Keratinocyte (primary cell): ENCODE results near the gene YPEL4. TPM values are rescaled to one million over a fixed set of nuclear protein-coding genes. Genes with fewer than 3 reads are reported as not detected.
A peak's percentile ranks its signal among the peaks of the same experiment; 100 is the strongest.

Source experiments
- DNase-seq: peaks from one replicate; pipeline ENCODE4 v3.0.0-alpha.2; 2011; ENCODE audit warnings: low read depth, missing footprints, low spot score
- FAIRE-seq: peaks from 2 replicates; lab custom pipeline; 2011; peaks lifted over from hg19 to GRCh38; lab: Jason Lieb, UNC
- H2AFZ ChIP-seq: 2 replicates; pipeline ENCODE4 v1.6.0; 2012; ENCODE audit warnings: low read length, control low read depth, inconsistent platforms; ENCODE audit not compliant: control insufficient read depth
- H3K27ac ChIP-seq: 2 replicates; pipeline ENCODE4 v1.5.1; 2011; ENCODE audit warnings: low read length; ENCODE audit not compliant: control insufficient read depth, insufficient read depth
- H3K27me3 ChIP-seq: 3 replicates; pipeline ENCODE4 v1.6.0; 2011; ENCODE audit warnings: low read length; ENCODE audit not compliant: control insufficient read depth, insufficient read depth; ENCODE audit errors: extremely low read depth
- H3K36me3 ChIP-seq, 2 experiments: 2 replicates in 1 of 2; 3 replicates in 1 of 2; pipeline ENCODE4 v1.5.1; 2011; ENCODE audit warnings: low read length in 2 of 2, mild to moderate bottlenecking in 1 of 2; ENCODE audit not compliant: control insufficient read depth in 2 of 2, insufficient read depth in 2 of 2; ENCODE audit errors: extremely low read depth in 1 of 2
- H3K4me1 ChIP-seq: 3 replicates; pipeline ENCODE4 v1.5.1; 2011; ENCODE audit warnings: low read length; ENCODE audit not compliant: control insufficient read depth, insufficient read depth; ENCODE audit errors: extremely low read depth
- H3K4me2 ChIP-seq: 3 replicates; pipeline ENCODE4 v1.6.0; 2011; ENCODE audit warnings: low read depth, low read length; ENCODE audit not compliant: control insufficient read depth, insufficient read depth; ENCODE audit errors: extremely low read depth
- H3K4me3 ChIP-seq, 3 experiments: fragments of 200-600 bp in 1 of 3; sonication (generic) in 1 of 3; 2 replicates in 2 of 3; 3 replicates in 1 of 3; pipeline ENCODE4 v1.5.1; 2011 to 2016; ENCODE audit warnings: low read length in 3 of 3, mild to moderate bottlenecking in 3 of 3, control low read depth in 2 of 3, inconsistent platforms in 1 of 3, low read depth in 1 of 3, mixed read lengths in 1 of 3, mixed run types in 1 of 3, moderate library complexity in 1 of 3; ENCODE audit not compliant: control insufficient read depth in 2 of 3, insufficient read depth in 2 of 3; ENCODE audit errors: extremely low read depth in 1 of 3
- H3K79me2 ChIP-seq: 2 replicates; pipeline ENCODE4 v1.6.0; 2012; ENCODE audit warnings: low read length; ENCODE audit not compliant: control insufficient read depth, insufficient read depth
- H3K9ac ChIP-seq: 3 replicates; pipeline ENCODE4 v1.6.0; 2011; ENCODE audit warnings: low read length; ENCODE audit not compliant: control insufficient read depth, insufficient read depth; ENCODE audit errors: extremely low read depth
- H3K9me1 ChIP-seq: 3 replicates; pipeline ENCODE4 v1.6.0; 2011; ENCODE audit warnings: low read length; ENCODE audit not compliant: control insufficient read depth, insufficient read depth; ENCODE audit errors: extremely low read depth
- H3K9me3 ChIP-seq: 2 replicates; pipeline ENCODE4 v1.5.1; 2012; ENCODE audit warnings: low read depth, low read length; ENCODE audit not compliant: control insufficient read depth
- H4K20me1 ChIP-seq: 3 replicates; pipeline ENCODE4 v1.6.0; 2011; ENCODE audit warnings: low read length; ENCODE audit not compliant: control insufficient read depth, insufficient read depth; ENCODE audit errors: extremely low read depth
- EZH2 ChIP-seq: IDR thresholded peaks from one replicate; pipeline ENCODE4 v1.6.1; 2012; ENCODE audit warnings: inconsistent platforms, mild to moderate bottlenecking, low read length, moderate library complexity
- dilution Hi-C: fragments of 300-500 bp; cut with MboI; formaldehyde crosslinking; loops from one replicate; pipeline ENCODE4 v1.7.0; 2020; ENCODE audit warnings: low sequenced_read_pairs; ENCODE audit not compliant: extremely low pct_ligation_motif_present
- polyA plus RNA-seq, 5 experiments: library from polyadenylated mRNA; depleted of rRNA in 3 of 5; stranded (reverse) in 3 of 5; stranded (forward) in 1 of 5; unstranded in 1 of 5; fragments of >200 nt; gene quantifications; 1 replicate in 1 of 5; 2 replicates in 3 of 5; 3 replicates in 1 of 5; pipeline versions ENCODE4 v1.2.1 to v1.2.3, GENCODE V29; 2011 to 2012; ENCODE audit warnings: missing spikeins in 2 of 5, low read depth in 1 of 5, low replicate concordance in 1 of 5
- TF ChIP-seq, protein P1 (sequence below), 3 experiments: IDR thresholded peaks in 1 of 3; conservative IDR thresholded peaks in 1 of 3; optimal IDR thresholded peaks in 1 of 3; 2 replicates in 2 of 3; 3 replicates in 1 of 3; pipeline versions ENCODE3 to v1.5.1; 2011; ENCODE audit warnings: low read length in 3 of 3, mild to moderate bottlenecking in 3 of 3, moderate library complexity in 2 of 3, control low read depth in 1 of 3, inconsistent platforms in 1 of 3; ENCODE audit not compliant: insufficient read depth in 2 of 3; ENCODE audit errors: extremely low read depth in 1 of 3

The YPEL4 gene
- polyA plus RNA-seq, 1 donor (not counting 4 experiments of a cell fraction or from before 2014, with no cell fraction given): not detected

DNA sequence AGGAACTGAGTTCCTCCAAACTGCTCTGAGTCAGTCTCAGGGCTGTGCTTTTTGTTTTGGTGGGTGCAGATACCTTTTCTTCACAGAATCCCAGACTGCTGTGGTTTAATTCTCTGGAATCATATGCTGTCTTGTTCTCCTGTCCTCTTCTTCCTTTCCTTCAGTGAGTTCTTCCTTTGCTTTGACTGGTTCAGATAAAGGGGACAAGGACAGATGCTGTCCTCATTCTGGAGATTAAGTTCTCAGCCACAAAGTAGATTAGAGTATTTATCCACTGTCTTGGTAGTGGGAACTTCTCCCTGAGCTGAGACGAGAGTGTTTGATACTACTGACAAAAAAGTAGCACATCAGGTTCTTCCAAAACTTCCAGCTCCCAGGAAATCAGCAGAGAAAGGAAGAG, 31.5 kb upstream of the YPEL4 start:
- no peaks in the 10 kb centered on the region for H3K9me3 ChIP-seq
- H4K20me1 ChIP-seq: peaks cover 4% of the 10 kb centered on the region
- no peaks in the 10 kb centered on the region for H3K27me3 ChIP-seq
- dilution Hi-C loops: no loop called here
- H3K9me1 ChIP-seq: no peaks in the 10 kb centered on the region
- H3K4me2 ChIP-seq: peak overlapping the region; percentile 86
- H2AFZ ChIP-seq: no peak overlapping the region
- peaks cover 68% of the 10 kb centered on the region for H3K79me2 ChIP-seq
- peak overlapping the region; percentile 24 for H3K27ac ChIP-seq
- H3K4me1 ChIP-seq: peaks cover 22% of the 10 kb centered on the region
- H3K4me3 ChIP-seq: no peak overlapping the region
- no peak overlapping the region for H3K9ac ChIP-seq
- peaks cover 11 to 26% of the 10 kb centered on the region in 2 experiments for H3K36me3 ChIP-seq
- no peak for TF ChIP-seq EZH2
- TF ChIP-seq, protein P1, sequence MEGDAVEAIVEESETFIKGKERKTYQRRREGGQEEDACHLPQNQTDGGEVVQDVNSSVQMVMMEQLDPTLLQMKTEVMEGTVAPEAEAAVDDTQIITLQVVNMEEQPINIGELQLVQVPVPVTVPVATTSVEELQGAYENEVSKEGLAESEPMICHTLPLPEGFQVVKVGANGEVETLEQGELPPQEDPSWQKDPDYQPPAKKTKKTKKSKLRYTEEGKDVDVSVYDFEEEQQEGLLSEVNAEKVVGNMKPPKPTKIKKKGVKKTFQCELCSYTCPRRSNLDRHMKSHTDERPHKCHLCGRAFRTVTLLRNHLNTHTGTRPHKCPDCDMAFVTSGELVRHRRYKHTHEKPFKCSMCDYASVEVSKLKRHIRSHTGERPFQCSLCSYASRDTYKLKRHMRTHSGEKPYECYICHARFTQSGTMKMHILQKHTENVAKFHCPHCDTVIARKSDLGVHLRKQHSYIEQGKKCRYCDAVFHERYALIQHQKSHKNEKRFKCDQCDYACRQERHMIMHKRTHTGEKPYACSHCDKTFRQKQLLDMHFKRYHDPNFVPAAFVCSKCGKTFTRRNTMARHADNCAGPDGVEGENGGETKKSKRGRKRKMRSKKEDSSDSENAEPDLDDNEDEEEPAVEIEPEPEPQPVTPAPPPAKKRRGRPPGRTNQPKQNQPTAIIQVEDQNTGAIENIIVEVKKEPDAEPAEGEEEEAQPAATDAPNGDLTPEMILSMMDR (optimal IDR thresholded peaks at IDR 0.05 in 1 of 3, IDR thresholded peaks at IDR 0.05 in 1 of 3, conservative IDR thresholded peaks at IDR 0.05 in 1 of 3; ENCODE audit: extremely low read depth in 1 of 3, insufficient read depth in 2 of 3, low read length in 3 of 3): no peak
- FAIRE-seq (no peak), DNase-seq (no peak)

DNA sequence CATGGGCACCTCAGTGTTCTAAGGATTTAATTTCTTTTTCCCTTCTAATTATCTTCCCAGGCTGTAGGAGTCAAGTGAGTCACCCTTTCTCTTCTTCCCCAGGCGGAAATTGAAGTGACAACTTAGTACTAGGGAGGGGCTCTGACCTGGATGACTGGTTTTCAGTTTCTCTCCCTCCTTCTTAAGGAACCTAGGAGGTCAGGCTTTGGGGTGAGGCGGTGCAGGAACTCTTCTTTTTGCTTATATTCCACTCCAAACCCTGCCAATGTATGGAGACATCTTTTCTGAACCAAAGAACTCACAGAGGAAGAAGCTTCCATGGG, 30.8 kb upstream of the YPEL4 start:
- H3K4me2 ChIP-seq: peak overlapping the region; percentile 86
- no peak overlapping the region for H3K9ac ChIP-seq
- no peaks in the 10 kb centered on the region for H3K27me3 ChIP-seq
- no peaks in the 10 kb centered on the region for H3K9me1 ChIP-seq
- FAIRE-seq (peak; percentile 55), DNase-seq (no peak)
- peaks cover 71% of the 10 kb centered on the region for H3K79me2 ChIP-seq
- H4K20me1 ChIP-seq: peaks cover 4% of the 10 kb centered on the region
- peak overlapping the region in 1 of 3 experiments; percentile 28 for H3K4me3 ChIP-seq
- H3K36me3 ChIP-seq: peaks cover 9 to 28% of the 10 kb centered on the region in 2 experiments
- peak overlapping the region; percentile 81 for H3K27ac ChIP-seq
- no peaks in the 10 kb centered on the region for H3K9me3 ChIP-seq
- H3K4me1 ChIP-seq: peaks cover 22% of the 10 kb centered on the region
- H2AFZ ChIP-seq: no peak overlapping the region
- TF ChIP-seq, protein P1 (optimal IDR thresholded peaks at IDR 0.05 in 1 of 3, IDR thresholded peaks at IDR 0.05 in 1 of 3, conservative IDR thresholded peaks at IDR 0.05 in 1 of 3; ENCODE audit: extremely low read depth in 1 of 3, insufficient read depth in 2 of 3, low read length in 3 of 3): no peak
- no peak for TF ChIP-seq EZH2
- dilution Hi-C loops: no loop called here
